ENCODE measurements around the gene NECAP2.
"Not testable (repeated sequence)": the region's sequence is repeated elsewhere in the genome, so short reads cannot be mapped to it uniquely, and the experiment has no call there.

NECAP2 gene

DNA sequence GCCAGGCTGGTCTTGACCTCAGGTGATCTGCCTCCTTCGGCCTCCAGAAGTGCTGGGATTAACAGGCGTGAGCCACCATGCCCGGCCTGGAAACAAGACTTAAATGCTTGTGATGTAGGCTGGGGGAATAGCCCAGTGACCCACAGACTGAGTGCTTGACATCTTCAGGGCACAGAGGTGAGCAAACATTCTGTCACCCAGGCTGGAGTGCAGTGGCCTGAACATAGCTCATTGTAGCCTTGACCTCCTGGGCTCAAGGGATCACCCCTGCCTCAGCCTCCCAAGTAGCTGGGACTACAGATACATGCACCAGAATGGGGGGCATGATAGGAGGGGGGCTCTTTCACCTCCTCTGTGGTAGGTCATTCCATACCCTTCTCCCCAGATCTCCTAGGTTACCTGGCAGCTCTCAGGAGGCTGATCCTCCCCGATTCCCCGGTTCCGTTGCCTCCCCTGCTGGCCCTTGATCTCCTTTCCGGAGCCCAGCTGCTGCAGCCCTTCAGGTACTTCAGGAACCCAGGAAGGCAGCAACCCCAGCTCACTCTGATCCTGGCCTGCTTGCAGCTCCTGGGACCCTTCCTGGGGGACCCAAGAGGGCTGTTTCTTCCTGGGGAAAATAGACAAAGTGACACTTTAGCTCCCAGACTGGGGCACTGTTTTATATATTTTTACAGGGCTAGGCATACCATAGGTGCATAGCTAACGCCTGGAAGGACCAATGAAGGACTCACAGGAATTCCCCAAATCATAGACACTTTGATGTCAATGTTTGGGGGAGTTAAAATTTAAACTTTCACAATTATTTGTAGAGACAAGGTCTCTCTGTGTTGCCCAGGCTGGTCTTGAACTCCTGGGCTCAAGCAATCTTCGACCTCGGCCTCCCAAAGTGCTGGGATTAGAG is 15.1 kb upstream of the NECAP2 start:
- no peak for DNase-seq (ENCODE audit: low read depth in 2 of 2, low spot score in 1 of 2)

DNA sequence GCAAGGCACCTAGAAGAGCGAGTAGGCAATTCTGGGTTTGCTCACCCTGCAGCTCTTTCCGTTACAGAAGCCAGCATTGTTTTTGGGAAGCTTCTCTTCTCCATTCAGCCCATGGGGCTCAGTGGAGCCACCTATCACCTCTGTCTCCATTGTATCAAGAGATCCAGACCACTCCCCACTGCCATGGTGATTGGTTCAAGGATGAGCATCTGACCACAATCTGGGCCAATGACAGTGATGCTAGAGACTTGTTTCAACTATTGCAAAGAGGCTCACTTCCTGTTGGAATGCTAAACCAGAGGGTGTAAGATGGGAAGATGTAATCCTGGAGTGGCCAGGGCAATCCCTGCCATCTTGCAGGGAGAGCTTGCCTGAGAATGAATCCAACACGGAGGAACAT is 9.9 kb upstream of the NECAP2 start:
- DNase-seq (ENCODE audit: low read depth in 2 of 2, low spot score in 1 of 2): no peak

DNA sequence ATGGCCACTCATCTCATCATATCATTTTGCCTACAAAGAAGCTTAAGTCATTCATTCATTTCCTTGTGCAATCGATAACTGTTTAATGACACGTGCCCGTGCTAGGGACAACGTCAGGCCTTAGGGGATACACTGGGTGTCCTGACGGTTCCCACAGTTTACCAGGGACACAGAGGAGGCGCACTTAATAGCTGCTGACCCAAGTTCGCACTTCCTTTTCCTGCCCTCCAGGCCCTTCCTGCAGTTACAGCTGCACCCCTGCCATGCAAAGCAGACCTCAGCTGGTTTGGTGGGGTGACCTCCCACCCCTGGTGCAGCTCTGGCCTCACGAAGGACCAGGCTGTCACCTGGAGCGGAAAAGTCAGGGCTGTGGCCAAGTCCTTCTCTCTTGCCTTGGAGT is 7.5 kb upstream of the NECAP2 start:
- DNase-seq (ENCODE audit: low read depth in 2 of 2, low spot score in 1 of 2): no peak

DNA sequence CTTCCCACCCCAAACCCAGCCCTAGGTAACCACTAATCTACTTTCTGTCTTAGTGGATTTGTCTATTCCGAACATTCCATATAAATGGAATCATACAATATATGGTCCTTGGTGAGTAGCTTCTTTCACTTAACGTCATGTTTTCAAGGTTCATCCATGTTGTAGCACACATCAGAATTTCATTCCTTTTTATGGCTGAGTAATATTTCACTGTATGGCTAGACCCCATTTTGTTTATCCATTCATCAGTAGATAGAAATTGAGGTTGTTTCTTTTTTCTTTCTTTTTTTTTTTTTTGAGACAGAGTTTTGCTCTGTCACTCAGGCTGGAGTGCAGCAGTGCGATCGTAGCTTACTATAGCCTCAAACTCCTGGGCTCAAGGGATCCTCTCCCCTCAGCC is 6.5 kb upstream of the NECAP2 start:
- no peak for DNase-seq (ENCODE audit: low read depth in 2 of 2, low spot score in 1 of 2)

DNA sequence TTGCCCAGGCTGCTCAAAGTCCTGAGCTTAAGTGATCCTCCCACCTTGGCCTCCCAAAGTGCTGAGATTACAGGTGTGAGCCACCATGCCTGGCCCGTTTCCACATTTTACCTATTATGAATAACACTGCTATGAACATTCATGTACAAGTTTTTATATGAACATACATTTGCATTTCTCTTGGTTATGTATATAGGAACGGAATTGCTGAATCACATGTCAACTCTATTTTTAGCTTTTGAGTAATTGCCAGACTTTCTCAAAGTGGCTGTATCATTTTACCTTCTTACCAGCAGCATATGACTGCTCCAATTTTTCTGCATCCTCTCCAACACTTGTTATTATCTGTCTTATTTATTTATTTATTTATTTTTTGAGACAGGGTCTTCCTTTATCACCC is 6.0 kb upstream of the NECAP2 start:
- DNase-seq (ENCODE audit: low read depth in 2 of 2, low spot score in 1 of 2): no peak

DNA sequence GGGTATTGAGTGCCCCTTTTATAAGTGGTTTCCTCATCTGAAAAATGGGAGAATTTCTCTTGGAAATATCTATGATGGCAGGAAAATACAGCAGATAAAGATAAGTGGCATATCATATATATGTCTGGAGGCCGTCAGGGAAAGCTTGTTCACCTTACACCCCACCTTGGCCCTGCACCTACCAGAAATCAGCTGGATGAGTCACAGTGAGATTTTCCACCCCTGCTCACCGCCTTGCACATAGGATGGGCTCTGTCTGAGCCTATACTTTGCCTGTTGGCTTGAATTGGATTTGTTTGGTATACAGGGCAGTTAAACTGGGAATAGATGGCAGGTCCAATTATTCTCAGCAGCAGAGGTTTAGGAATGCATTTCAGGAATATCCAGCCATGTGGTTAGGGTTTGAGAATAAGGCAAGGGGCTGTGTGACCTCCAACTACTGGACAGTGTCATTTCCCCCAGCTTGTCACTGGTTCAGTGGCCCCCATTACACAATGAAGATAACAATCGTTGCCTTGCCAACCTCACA is 3.5 kb upstream of the NECAP2 start, which contains the start of gene SPATA21:
SPATA21 (minus strand) TSS at position 479 of the 529 bp plus-strand sequence. CDS start 6,053 bp downstream, outside the sequence.
- no peak for DNase-seq (ENCODE audit: low read depth in 2 of 2, low spot score in 1 of 2)

DNA sequence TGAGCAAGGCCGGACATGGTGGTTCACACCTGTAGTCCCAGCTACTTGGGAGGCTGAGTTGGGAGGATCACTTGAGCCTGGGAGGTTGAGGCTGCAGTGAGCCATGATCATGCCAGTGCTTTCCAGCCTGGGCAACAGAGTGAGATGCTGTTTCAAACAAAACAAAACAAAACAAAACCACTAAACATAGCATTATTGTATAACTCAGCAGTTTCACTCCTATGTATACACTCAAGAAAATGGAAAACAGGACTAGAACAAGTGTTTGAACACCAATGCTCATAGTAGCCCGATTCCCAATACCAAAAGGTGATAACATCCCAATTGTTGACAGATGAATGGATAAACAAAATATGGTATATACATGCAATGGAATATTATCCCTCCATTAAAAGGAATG is 2.0 kb upstream of the NECAP2 start:
- no peak for DNase-seq (ENCODE audit: low read depth in 2 of 2, low spot score in 1 of 2)

DNA sequence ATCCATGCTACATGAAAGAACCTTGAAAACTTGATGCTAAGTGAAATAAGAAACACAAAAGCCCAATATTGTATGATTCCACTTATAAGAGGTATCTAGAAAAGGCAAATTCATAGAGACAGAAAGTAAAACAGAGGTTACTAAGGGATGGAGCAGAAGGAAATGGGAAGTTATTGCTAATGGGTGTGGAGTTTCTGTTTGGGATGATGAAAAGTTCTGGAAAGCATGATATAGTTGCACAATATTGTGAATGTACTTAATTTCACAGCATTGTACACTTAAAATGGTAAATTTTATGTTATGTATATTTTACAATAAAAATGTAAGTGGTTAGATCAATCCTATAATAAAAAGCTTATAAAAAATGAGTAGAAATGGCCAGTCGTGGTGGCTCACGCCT is 1.6 kb upstream of the NECAP2 start:
- DNase-seq (ENCODE audit: low read depth in 2 of 2, low spot score in 1 of 2): no peak

DNA sequence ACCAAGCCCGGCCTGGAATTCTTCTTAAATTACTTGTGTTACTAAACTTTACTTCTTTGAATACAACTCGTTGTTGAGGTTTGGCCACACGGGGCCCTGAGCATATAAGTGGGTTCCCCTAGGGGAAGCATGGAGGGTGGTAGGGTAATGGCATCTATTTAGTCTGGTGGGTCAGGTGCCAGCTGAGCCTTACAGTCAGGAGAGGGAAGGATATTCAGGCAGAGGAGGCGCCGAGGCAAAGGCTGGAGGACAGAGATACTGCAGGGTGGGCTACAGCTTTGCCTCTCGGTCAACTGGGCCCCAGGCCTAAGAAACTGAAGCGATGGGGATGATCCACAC is 424 bp upstream of the NECAP2 start:
- DNase-seq (ENCODE audit: low read depth in 2 of 2, low spot score in 1 of 2): no peak

DNA sequence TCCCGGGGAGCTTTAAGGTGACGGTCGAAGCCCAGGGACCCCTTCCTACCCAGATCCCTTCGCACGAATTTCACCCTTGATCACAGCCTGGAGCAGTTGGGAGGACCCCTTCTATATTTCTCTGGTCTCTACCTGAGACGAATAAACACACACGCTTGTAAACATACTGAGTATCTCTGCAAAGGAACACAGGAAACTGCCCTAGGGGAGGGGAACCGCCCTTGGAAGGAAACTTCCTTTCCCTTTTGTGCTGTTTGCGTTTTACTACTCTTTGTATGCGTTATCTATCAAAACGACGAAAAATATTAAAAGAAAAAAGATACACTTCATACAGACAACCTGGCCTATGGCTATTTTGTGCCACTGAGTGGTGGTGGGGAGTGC is 750 bp downstream of the NECAP2 start:
- DNase-seq (ENCODE audit: low read depth in 2 of 2, low spot score in 1 of 2): no peak

DNA sequence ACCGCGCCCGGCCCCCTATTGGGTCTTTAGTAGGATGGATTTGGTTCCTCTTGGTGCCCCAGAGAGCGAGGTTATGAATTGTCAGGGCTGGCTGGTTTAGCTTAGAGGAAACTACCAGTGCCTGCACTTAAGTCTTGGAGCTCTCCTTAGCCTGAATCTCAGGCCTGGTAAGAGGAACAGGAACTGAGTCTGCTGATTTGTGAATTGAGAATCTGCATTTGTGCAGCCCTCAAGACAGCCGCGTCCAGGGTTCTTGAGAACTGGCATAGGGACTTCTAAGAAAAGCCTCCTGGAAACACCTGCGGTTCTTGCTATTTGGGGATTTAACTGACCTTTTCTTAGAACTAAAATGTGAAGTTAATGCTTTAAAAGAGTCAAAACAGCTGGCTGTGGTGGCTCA is 1.7 kb downstream of the NECAP2 start:
- no peak for DNase-seq (ENCODE audit: low read depth in 2 of 2, low spot score in 1 of 2)

DNA sequence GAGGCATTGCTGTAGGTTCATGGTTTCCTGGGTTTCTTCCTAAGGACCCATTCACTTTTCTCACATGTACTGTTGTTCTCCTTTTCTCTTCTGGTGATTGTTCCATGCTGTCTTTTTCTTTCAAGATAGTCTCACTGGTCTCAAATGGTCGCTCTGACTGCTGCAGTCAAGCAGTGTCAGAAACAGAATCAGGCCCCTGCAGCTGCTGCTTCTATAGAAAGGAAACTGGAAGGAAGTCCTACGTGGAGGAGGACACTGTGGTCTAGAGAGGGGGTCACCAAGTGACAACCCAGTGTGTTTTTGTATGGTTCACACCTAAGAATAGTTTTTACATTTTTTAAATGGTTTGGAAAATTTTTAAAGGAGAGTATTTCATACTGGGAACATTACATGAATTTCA is 2.4 kb downstream of the NECAP2 start:
- DNase-seq (ENCODE audit: low read depth in 2 of 2, low spot score in 1 of 2): no peak

DNA sequence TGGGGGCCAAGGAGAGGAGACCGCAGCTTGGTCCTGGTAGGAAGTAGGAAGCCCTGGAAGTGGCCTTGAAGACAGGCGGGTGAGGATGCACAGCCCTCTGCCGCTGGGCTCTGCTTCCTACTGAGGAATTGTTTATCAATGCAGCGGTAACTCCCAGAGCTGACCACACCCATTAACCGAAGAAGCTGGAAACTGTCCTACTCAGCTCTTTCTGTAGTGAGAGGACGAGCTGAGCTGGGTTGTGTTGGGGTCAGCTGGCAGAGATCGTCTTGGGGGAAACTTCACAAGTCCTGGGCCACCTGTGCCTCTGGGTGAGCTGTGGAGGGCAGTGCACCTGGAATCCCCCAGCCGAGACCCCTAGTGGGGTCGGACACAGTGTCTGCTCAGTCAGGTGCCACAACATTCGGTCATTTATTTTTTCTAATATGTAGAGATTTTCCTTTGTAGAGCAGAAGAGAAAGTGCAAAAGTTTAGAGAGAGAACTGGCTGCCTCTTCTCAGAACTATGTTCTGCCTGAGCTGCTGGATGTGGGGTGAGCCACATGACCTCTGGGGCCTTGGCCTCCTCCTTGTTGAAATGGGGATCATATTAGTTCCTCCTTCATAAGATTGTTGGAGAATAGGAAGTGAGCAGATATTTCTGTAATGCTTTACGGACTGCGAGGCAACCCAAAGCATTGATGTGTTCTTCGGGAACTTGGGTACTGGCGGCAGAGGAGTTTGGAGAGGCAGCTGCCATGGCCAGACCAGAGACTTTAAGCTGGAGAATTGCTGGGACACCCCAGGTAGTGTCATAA is 3.6 kb downstream of the NECAP2 start:
- DNase-seq (ENCODE audit: low read depth in 2 of 2, low spot score in 1 of 2): no peak

DNA sequence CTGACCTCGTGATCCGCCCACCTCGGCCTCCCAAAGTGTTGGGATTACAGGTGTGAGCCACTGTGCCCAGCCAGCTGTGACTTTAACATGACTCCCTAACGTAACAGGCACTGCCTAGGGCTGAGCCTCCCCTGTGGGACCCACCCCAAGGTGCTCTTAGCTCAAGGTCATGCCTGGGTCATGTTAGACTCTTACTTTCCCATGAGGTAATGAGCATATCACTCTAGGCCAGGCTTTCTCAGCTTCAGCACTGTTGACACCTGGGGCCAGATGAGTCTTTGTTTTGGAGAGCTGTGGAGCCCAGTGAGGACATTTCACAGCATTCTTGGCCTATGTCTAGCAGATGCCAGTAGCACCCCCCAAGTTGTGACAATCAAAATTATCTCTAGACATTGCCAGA is 4.5 kb downstream of the NECAP2 start:
- DNase-seq (ENCODE audit: low read depth in 2 of 2, low spot score in 1 of 2): no peak

DNA sequence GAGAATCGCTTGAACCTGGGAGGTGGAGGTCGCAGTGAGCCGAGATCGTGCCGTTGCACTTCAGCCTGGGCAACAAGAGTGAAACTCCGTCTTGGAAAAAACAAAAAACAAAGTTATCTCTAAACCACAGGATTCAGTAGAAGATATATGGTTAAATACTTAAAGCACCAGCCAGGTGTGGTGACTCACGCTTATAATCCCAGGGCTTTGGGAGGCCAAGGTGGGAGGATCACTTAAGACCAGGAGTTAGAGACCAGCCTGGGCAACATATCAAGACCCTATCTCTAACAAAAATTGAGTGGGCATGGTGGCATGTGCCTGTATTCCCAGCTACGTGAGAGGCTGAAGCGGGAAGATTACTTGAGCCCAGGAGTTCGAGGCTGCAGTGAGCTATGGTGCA is 5.6 kb downstream of the NECAP2 start:
- DNase-seq (ENCODE audit: low read depth in 2 of 2, low spot score in 1 of 2): no peak

DNA sequence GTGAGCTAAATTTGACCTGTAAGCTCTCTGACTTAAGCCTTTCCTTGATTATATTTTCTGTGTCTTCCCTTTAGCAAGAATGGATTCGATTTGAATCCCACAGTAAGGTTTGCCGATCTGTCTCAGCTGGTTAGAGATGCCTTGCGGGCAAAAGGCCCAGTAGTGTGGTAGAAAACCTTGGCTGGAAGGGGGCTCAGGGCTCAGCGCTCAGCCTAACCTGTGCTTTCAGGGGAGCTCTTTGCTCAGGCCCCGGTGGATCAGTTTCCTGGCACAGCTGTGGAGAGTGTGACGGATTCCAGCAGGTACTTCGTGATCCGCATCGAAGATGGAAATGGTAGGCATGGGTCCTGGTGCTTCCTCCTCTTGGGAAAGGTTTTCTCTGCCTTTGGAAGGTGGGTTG is 7.1 kb downstream of the NECAP2 start:
- DNase-seq (ENCODE audit: low read depth in 2 of 2, low spot score in 1 of 2): no peak

DNA sequence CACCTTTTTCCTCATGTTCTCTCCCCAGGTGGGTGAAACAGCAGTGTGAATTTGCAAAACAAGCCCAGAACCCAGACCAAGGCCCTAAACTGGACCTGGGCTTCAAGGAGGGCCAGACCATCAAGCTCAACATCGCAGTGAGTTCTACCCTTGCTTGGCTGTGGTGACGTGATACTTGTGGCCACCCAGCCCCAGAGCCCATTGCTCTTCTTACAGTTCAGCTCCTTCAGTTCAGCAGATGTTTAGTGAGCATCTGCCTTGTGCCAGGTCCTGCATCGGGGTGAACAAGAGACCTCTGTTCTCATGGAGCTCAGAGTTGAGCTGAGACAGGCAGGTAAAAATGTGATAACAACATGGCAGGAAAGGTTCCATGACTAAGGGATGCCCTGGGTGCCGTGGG is 8.5 kb downstream of the NECAP2 start:
- no peak for DNase-seq (ENCODE audit: low read depth in 2 of 2, low spot score in 1 of 2)

DNA sequence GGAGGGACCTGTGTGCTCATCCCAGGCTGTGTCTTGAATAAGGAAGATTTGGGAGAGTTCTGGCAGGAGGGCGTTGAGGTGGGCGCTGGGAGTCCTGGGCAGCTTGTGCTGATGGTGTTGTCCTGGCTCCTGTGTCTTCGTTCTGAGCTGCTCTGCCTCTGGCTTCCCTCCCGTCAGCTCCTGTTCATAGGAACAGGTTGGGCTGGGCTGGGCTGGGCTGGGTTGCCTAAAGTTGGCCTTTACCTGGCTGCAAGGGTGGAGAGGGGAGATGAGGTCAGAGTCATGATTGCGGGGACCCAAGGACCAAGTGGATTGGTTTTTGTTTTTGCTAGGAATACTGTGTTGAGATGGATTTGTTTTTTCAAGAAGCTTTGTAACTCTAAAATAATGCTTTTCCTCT is 9.1 kb downstream of the NECAP2 start:
- DNase-seq (ENCODE audit: low read depth in 2 of 2, low spot score in 1 of 2): no peak

DNA sequence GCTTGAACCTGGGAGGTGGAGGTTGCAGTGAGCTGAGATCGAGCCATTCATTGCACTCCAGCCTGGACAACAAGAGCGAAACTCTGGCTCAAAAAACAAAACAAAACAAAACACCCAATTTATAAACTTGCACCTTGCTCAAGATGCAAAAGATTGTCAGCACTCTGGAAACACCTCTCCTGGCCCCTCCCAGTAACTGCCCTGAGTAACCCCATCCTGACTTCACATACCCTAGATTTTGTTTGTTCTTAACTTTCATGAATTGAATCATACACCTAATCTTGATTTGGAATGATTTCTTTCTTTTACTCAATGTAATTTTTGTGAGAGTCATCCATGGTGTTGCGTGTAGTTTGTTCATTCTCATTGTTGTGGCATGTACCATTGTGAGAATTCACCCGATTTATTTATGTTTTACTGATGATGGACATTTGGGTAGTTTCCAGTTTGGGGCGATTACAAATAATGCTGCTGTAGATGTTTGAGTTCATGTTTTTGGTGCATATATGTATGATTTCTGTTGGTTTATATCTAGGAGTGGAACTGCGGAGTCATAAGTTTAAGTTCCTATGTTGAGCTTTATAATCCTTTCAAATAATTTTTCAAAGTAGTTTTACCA is 10.4 kb downstream of the NECAP2 start:
- DNase-seq (ENCODE audit: low read depth in 2 of 2, low spot score in 1 of 2): no peak

DNA sequence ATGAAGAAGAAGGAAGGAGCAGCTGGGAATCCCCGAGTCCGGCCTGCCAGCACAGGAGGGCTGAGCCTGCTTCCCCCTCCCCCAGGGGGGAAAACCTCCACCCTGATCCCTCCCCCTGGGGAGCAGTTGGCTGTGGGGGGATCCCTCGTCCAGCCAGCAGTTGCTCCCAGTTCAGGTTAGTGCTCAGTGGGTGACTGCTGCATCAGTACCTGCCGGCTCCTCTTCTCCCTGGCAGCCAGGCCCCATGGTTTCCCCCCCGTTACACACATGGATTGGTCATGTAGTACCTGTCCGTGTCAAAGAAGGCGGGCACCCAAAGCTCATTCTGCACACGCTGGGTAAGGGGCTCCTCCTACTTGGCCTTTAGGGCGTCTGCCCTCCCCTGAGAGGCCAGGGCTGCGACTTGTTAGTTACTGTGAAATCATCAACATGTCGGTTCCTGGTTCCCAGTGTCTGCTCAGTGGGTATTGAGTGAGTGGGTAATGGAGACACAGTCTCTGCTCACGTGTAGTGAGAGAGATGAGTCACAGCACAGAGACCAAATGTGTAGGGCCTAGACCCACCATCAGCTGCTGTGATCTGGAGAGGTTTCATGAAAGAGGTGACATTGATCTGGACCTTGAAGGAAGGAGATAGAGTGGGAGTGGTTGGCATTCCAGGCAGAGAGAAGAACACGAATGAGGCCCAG is 11.5 kb downstream of the NECAP2 start:
- DNase-seq (ENCODE audit: low read depth in 2 of 2, low spot score in 1 of 2): no peak

DNA sequence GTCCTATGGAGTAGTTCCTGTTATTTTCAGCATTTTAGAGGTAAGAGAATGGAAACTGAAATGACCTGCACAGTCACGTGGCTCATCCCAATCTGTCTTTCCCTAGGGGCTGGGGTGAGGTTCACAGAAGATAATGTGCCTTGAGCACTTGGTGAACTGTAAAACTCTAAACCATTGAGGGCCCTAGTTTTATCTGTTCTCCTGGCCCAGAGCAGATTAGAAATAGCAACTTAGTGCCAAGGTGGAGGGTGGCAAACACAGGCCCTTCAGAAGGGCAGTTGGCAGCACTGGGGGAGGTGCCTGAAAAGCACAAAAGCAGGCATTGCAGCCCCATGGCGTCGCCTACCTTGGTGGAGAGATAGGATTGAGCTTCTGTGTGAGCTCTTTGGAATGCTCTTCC is 14.4 kb downstream of the NECAP2 start:
- DNase-seq (ENCODE audit: low read depth in 2 of 2, low spot score in 1 of 2): not testable (repeated sequence)
